Bone marrow (tissue), 2 donors: Measurements from ENCODE around the gene SLC25A44.
A peak's percentile ranks its signal among the peaks of the same experiment; 100 is the strongest.

Source experiments
- DNase-seq, 2 donors: peaks; one replicate each; lab custom pipeline; 2025; lab: John Stamatoyannopoulos, UW

The SLC25A44 gene

GRCh38 chr1:156241311-156241811 is 47.5 kb downstream of the SLC25A44 start:
- DNase-seq = no peak

DNA sequence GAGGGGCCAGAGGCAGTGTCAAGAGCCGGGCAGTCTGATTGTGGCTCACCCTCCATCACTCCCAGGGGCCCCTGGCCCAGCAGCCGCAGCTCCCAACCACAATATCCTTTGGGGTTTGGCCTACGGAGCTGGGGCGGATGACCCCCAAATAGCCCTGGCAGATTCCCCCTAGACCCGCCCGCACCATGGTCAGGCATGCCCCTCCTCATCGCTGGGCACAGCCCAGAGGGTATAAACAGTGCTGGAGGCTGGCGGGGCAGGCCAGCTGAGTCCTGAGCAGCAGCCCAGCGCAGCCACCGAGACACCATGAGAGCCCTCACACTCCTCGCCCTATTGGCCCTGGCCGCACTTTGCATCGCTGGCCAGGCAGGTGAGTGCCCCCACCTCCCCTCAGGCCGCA is 48.0 kb downstream of the SLC25A44 start, which contains the start of gene BGLAP:
BGLAP (plus strand) TSS at position 259 of the 400 bp plus-strand sequence; CDS start at position 307, 48 bp downstream.
- DNase-seq = no peak

DNA sequence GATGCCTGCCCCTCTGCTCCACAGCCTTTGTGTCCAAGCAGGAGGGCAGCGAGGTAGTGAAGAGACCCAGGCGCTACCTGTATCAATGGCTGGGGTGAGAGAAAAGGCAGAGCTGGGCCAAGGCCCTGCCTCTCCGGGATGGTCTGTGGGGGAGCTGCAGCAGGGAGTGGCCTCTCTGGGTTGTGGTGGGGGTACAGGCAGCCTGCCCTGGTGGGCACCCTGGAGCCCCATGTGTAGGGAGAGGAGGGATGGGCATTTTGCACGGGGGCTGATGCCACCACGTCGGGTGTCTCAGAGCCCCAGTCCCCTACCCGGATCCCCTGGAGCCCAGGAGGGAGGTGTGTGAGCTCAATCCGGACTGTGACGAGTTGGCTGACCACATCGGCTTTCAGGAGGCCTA is 48.8 kb downstream of the SLC25A44 start:
- DNase-seq = no peak

GRCh38 chr1:156244126-156244525 is 50.2 kb downstream of the SLC25A44 start:
- DNase-seq = no peak

DNA sequence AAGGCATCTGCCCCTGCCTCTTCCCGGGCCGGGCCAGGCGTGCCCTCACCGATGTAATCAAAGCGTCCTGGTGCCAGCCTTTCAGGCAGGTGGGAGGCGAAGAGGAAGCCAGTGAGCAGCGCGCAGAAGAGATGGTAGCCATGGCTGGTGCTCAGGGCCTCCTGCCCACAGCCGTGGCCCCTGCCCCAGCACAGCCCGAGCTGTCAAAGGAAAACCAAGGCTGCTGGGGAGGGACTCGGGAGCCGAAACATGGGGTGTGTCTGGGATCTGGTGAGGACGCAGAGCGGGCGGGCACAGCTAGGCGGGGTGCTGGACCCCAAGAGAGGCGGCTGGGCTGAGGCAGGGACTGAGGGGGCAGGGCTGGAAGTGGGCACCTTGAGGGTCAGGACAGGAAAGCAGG is 50.8 kb downstream of the SLC25A44 start:
- no peak for DNase-seq

DNA sequence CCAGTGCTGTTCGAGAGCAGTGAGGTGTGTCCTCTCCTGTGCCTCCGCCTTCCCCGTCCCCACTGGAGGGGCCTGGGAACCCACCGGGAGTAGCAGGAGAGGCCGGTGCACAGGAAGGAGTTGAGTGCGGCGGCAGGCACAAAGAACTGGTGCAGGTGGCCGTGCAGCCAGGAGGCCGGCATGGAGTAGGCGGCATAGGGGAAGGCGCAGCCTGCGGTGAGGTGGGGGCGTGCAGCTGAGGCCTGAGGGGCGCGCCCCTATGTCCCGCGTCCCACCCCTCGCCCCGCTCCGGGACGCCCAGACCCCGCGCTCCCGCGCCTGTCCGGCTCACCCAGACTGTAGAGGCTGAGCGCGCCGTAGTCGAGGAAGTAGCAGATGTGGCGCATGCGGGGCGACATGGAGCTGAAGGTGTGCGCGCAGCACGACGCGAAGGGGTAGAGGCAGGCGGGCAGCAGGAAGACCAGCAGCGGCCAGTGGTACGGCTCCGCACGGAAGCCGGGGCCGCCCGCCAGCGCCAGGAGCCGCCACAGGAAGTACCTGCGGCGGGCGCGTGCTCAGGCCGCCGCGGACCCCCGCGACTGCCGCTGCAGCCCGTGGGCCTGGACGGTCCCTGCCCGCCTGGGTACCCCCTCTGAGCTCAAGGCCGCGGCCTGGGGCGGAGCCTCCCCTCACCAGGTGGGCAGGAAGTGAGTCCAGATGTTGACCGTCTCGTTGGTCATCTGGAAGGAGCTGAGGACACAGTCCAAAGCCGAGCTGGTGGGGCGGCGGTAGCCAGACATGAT is 51.7 kb downstream of the SLC25A44 start:
- DNase-seq = no peak

DNA sequence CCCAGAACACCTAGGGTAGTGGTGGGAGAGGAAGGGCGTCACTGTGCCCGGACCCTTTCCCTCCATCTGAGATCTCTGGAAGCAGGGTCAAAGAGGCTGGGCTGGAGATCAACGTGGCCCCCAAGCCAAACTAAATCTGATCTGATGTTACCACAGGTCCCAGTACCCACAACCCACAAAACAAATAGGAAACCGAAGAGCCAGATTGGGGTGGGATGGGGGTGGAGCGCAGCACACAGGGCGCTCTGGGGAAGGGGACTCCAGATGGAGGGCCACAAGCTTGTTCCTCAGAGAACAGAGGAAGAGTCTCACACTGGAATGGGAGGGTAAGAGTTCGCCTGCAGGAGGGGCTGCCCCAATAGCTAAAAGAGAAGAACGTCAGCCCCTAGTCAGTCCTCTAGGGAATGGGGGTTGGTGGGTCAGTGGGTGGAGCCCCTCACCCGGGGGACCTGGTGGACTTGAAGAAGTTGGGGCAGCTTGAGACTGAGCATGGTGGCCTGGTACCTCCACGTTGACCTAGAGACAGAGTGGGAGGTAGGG is 52.4 kb downstream of the SLC25A44 start:
- DNase-seq = no peak

DNA sequence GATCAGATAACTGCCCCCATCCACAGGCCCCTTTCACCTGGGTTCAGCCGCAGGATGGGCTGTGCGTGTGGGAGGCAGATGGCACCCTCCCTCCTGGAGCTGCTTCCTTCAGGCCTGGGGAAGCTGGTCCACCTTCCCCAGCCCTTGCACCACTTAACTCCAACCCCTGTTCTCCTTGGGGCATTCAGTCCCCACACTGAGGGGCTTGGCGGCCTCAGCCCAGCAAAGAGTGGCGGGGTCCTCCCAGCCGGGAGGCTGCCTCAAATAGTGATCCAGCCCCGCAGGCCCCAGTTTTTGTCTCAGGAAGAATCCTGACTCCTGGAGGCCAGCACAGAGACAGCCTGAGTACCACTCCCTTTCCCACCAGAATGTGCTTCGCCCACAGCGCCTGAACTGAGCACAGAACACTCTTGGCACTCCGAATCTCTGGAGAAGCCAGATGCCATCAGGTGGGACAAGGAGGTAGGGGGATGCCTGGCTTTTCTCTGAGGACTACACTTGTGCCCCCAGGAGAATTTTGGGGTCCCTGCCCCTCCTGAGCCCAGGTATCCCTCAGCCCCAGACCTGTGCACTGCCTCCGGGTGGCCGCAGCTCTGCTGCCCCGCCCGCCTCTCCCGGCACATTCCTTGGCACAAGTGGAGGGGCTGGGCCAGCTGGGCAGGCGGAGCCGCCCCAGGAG is 53.0 kb downstream of the SLC25A44 start:
- DNase-seq = no peak

DNA sequence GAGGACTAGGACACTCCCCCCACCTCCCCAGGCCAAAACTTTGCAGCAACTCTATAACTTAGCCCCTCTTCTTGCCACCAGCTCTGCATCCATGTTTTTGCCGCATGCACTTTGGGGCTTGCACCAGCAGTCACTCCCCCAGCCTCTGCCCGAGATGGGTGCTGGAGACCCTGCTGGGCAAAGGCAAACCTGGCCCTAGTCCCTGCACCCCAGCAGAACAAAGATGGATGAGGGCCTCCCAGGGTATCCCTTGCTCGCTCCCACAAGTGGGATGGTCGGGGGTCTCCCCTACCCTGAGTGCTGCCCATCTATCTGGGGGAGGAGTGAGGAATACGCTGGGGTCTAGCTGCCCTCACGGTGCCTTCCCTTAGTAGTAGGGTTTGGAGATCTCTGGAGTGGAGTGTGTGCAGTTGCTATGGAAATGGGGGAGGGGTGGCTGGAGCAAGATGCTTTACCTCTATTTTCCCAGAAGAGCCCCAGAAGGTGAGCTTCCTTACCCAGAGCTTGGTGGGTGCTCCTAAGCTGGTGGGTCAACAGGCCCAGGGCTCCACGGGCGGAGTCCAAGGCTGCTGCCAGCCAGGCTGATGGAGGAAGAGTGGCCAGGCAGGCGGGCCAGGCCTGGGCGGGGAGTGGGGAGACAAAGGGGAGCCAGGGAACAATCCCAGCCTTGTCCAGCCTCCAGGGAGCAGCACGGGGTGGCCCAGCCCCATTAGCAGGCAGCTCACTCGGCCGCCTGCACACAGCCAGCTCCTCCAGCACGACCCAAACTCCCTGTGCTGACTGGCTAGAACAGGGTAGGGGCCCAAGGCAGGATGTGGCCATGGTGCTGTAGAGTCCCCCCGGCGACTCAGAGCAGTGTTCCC is 53.8 kb downstream of the SLC25A44 start, which contains the start of gene PAQR6:
PAQR6 (minus strand) TSS at position 597 of the 863 bp plus-strand sequence. CDS start 1,325 bp downstream, outside the sequence.
- no peak for DNase-seq

- DNase-seq = no peak
Observed at GRCh38 chr1:156248323-156248683, 54.4 kb downstream of the SLC25A44 start.

DNA sequence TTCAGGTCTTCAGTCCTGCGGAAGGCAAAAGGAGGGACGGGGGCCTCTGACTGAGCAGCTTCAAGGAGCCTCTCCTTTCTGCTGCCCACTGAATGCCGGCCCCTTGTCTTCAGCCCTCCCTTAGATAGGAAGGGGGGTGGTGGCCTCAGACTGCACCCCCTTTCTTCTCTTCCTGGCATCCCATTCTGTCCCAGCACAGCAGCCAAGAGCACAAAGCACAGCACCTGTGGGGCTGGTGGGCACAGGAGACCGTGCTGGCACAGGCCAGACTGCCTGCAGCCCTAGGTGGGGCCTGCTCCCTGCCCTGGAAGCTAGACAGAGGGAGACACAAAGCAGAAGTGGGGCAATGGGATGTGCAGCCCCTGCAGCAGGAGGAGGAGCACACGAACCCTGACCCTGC is 55.7 kb downstream of the SLC25A44 start:
- DNase-seq = no peak

DNA sequence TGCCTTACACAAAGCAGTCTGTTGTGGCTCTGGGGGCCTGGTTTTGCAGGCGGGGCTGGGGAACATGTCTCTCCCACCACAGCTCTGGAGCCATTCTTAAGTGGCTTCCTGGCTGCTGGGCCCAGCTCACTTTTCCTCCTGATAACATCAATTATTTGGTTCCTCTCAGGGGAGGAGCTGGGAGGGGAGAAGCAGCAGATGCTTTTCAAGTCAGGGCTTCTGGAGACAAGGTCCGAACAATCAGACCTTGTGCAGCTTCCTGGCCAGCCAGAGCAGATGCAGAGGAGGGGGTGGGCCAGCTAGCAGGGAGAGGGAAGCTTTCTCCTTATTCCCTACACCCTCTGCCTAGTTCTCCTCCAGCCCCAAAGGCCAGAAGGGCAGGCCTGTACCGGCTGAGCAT is 57.6 kb downstream of the SLC25A44 start:
- peak in 1 of 2 donors; percentile 72 for DNase-seq

- DNase-seq = no peak
Observed at GRCh38 chr1:156253634-156254033, 59.7 kb downstream of the SLC25A44 start.

- DNase-seq = peak in 1 of 2 donors; percentile 77
Observed at GRCh38 chr1:156257711-156258110, 63.8 kb downstream of the SLC25A44 start.

- DNase-seq = no peak
Observed at GRCh38 chr1:156258859-156259258, 65.0 kb downstream of the SLC25A44 start.

DNA sequence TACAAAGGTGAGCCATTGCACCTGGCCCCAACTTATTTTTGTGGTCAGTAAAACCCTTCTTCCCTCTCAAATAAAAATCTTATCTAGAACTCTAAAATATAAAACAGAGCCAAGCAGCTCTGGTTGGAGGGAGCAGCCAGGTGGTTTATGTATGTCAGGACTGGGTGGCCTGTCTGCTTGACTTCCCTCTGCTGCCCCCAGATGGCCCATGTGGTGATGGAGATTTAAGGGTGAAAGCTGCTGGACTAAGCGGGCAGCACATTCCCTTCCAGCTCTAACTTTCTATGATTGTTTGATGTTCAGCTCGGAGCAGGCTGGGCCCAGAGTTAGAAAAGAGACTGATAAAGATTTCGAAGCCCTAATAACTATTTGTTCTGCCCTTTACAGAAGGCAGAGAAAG is 65.9 kb downstream of the SLC25A44 start:
- DNase-seq = peak in 1 of 2 donors; percentile 38

- DNase-seq = no peak
Observed at GRCh38 chr1:156260896-156261295, 67.0 kb downstream of the SLC25A44 start.
